Measurements from ENCODE around the gene STX8.

Gene STX8

GRCh38 chr17:9424071-9424640 is 151.5 kb downstream of the STX8 start:
- no peak overlapping the region for H3K4me3 ChIP-seq (ENCODE audit: low read depth, low read length)
- DNase-seq (ENCODE audit: low read depth): no peak
- TF ChIP-seq CTCF (conservative IDR thresholded peaks at IDR 0.05; ENCODE audit: low read depth, low read length): no peak

- no peak overlapping the region for H3K4me3 ChIP-seq (ENCODE audit: low read depth, low read length)
- no peak for TF ChIP-seq CTCF (conservative IDR thresholded peaks at IDR 0.05; ENCODE audit: low read depth, low read length)
- DNase-seq (ENCODE audit: low read depth): no peak
These were observed 154.1 kb downstream of the STX8 start for GRCh38 chr17:9421525-9421924.

- no peak overlapping the region for H3K4me3 ChIP-seq (ENCODE audit: low read depth, low read length)
- no peak for TF ChIP-seq CTCF (conservative IDR thresholded peaks at IDR 0.05; ENCODE audit: low read depth, low read length)
- DNase-seq (ENCODE audit: low read depth): peak; percentile 34
These were observed 155.6 kb downstream of the STX8 start for GRCh38 chr17:9419932-9420453.

- H3K4me3 ChIP-seq (ENCODE audit: low read depth, low read length): no peak overlapping the region
- no peak for DNase-seq (ENCODE audit: low read depth)
- TF ChIP-seq CTCF (conservative IDR thresholded peaks at IDR 0.05; ENCODE audit: low read depth, low read length): no peak
These were observed 161.1 kb downstream of the STX8 start for GRCh38 chr17:9414471-9414870.

- TF ChIP-seq CTCF (conservative IDR thresholded peaks at IDR 0.05; ENCODE audit: low read depth, low read length): no peak
- DNase-seq (ENCODE audit: low read depth): no peak
These were observed 164.9 kb downstream of the STX8 start for GRCh38 chr17:9410737-9411136.

GRCh38 chr17:9410301-9410700 is 165.3 kb downstream of the STX8 start:
- TF ChIP-seq CTCF (conservative IDR thresholded peaks at IDR 0.05; ENCODE audit: low read depth, low read length): no peak
- no peak overlapping the region for H3K4me3 ChIP-seq (ENCODE audit: low read depth, low read length)
- no peak for DNase-seq (ENCODE audit: low read depth)

More at GRCh38 chr17:9410737-9411136, 164.9 kb downstream of the STX8 start:
- no peak overlapping the region for H3K4me3 ChIP-seq (ENCODE audit: low read depth, low read length)

- no peak overlapping the region for H3K4me3 ChIP-seq (ENCODE audit: low read depth, low read length)
- DNase-seq (ENCODE audit: low read depth): no peak
These were observed 165.7 kb downstream of the STX8 start for GRCh38 chr17:9409878-9410277.

More at GRCh38 chr17:9409878-9410277, 165.7 kb downstream of the STX8 start:
- no peak for TF ChIP-seq CTCF (conservative IDR thresholded peaks at IDR 0.05; ENCODE audit: low read depth, low read length)

Measured in choroid plexus epithelial cell (primary cell).